Ecto neural progenitor cell (in vitro differentiated cells): ENCODE results near the gene CLCN1.

Source experiments
- DNase-seq: peaks from one replicate; pipeline ENCODE4 v3.0.0-alpha.2; 2018; ENCODE audit warnings: low spot score

CLCN1 gene

DNA sequence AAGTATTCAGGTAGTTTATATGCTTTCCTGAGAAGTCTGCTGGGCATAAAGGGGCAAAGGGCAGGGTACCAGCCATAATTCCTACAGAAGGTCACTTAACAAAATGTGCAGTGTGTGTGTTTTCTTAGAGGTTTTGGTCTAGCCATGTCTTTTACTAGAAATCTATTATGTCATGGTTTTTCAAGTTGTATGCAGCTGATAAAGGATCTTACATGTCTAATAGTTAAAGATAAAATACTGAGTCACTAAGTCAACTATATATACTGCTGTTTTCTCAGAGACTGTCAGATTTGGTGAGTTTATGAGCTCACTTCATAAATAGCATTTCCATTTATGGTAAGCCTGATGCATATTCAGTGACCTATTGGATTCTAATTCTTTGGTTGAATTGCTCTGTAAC, 20.0 kb upstream of the CLCN1 start:
- DNase-seq: no peak

- DNase-seq: no peak
Observed at GRCh38 chr7:143296686-143297085, 19.2 kb upstream of the CLCN1 start.

- no peak for DNase-seq
Observed at GRCh38 chr7:143299346-143299745, 16.6 kb upstream of the CLCN1 start.

DNA sequence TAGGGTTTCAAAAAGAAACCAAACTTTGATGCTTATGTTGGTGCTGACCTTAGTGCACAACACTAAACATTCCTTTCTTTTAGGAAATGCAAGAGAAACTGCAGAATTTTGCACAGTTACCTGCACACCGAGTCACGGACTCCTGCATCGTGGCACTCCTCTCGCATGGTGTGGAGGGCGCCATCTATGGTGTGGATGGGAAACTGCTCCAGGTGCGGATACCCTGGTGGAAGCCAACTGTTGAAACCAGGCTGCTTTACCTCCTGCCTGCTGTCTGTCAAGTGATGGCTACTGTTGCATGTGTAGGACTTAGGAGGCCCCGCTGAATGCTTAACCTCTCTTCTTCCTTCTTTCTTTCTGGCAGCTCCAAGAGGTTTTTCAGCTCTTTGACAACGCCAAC, 16.1 kb upstream of the CLCN1 start:
- no peak for DNase-seq

DNA sequence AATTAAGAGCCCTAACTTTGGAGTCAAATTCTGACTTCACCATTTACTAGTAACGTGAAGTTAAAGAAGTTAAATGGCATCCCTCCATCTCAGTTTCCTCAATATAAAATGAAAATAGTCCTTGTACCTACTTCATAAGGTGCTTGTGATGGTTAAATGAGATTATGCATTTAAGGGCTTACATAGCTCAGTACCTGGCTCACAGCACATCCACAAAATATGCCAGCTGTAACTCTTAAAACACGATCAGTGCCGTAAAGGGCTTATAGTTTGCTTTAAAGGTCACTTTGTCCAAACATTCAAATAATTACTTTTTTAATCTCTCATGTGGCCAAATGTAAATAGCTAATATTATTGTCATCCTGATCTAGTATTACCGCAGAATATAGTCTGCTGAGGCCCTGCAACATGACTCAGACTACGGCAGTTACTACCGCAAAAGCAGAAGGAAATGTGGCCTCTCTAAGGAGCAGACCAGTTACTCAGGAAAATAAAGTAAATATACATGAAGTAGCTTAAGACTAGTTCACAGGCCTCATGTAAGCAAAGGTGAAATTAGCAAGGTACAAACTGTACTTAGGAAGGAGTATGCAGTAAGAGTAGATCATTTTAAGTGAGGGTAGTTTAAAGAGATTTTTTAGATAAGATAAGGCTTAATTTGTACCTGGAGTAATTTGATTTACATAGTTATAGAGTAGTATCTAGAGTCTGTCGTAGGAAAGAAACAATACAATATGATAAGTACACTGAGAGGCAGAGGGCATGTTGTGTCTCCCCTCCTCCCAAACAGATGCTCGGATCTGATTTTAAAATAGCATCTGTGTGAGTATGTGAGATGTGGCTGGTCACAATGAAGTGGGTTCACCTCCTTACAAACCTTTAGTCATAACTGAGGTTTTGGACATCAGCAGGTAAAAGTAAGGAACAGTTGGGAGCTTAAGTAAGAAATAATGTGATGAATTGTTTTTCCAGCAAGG, 14.7 kb upstream of the CLCN1 start:
- DNase-seq: no peak

GRCh38 chr7:143303733-143304132, 12.2 kb upstream of the CLCN1 start:
- DNase-seq: no peak

DNA sequence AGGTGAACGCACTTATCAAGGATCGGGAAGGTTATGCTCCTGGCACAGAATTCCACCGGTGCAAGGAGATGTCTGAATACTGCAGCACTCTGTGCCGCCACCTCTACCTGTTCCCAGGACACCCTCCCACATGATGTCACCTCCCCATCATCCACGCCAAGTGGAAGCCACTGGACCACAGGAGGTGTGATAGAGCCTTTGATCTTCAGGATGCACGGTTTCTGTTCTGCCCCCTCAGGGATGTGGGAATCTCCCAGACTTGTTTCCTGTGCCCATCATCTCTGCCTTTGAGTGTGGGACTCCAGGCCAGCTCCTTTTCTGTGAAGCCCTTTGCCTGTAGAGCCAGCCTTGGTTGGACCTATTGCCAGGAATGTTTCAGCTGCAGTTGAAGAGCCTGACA, 11.0 kb upstream of the CLCN1 start:
- no peak for DNase-seq

DNA sequence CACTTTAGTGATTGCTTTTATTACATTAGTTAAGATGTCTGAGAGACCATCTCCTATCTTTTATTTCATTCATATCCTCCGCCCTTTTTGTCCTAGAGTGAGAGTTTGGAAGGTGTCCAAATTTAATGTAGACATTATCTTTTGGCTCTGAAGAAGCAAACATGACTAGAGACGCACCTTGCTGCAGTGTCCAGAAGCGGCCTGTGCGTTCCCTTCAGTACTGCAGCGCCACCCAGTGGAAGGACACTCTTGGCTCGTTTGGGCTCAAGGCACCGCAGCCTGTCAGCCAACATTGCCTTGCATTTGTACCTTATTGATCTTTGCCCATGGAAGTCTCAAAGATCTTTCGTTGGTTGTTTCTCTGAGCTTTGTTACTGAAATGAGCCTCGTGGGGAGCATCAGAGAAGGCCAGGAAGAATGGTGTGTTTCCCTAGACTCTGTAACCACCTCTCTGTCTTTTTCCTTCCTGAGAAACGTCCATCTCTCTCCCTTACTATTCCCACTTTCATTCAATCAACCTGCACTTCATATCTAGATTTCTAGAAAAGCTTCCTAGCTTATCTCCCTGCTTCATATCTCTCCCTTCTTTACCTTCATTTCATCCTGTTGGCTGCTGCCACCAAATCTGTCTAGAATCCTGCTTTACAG, 10.4 kb upstream of the CLCN1 start:
- peak; percentile 63 for DNase-seq

GRCh38 chr7:143308632-143309031, 7.3 kb upstream of the CLCN1 start:
- DNase-seq: no peak

DNA sequence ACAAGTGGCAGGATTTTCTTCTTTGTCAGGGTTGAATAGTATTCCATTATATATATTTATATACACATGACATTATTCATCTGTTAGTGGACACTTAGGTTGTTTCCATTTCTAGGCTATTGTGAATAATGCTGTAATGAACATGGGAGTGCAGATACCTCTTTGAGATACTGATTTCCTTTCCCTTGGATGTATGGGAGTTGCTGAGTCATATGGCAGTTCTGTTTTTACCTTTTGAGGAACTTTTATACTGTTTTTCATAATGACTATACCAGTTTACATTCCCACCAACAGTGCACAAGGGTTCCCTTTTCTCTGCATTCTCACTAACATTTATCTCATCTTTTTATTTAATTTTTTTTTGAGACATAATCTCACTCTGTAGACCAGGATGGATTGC, 1.8 kb upstream of the CLCN1 start:
- no peak for DNase-seq

- no peak for DNase-seq
Observed at GRCh38 chr7:143316492-143316891, 581 bp downstream of the CLCN1 start.

GRCh38 chr7:143318661-143319060, 2.8 kb downstream of the CLCN1 start:
- no peak for DNase-seq

GRCh38 chr7:143320620-143321019, 4.7 kb downstream of the CLCN1 start:
- DNase-seq: no peak

DNA sequence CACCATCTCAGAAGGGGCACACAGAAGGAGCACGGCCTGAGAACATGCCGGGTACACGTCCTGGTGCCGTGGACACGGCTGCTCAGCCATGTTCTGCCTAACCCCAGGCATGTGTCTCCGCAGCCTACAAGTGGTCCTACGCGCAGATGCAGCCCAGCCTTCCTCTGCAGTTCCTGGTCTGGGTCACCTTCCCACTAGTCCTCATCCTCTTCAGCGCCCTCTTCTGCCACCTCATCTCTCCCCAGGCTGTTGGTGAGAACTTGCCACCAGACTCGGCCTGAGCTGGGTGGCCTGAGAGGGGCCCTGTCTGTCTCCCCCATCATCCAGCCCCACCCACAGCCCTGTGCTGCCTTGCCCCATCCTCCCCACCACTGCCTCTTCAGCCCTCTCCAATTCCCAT, 5.3 kb downstream of the CLCN1 start:
- DNase-seq: no peak

DNA sequence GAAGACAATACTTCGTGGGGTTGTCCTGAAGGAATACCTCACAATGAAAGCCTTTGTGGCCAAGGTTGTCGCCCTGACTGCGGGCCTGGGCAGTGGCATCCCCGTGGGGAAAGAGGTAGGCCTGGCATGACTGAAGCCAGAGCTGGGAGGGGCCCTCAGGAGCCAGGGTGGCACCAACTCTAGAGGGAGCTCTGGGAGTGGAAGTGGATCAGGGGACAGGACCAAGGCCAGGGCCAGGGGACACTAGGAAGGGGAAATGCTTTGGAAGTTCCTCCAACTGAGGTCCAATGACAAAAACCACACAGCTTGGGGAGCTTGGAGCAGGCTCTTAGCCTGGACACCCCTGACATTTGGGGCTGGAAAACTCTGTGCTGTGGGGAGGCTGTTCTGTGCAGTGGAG, 5.8 kb downstream of the CLCN1 start:
- no peak for DNase-seq

DNA sequence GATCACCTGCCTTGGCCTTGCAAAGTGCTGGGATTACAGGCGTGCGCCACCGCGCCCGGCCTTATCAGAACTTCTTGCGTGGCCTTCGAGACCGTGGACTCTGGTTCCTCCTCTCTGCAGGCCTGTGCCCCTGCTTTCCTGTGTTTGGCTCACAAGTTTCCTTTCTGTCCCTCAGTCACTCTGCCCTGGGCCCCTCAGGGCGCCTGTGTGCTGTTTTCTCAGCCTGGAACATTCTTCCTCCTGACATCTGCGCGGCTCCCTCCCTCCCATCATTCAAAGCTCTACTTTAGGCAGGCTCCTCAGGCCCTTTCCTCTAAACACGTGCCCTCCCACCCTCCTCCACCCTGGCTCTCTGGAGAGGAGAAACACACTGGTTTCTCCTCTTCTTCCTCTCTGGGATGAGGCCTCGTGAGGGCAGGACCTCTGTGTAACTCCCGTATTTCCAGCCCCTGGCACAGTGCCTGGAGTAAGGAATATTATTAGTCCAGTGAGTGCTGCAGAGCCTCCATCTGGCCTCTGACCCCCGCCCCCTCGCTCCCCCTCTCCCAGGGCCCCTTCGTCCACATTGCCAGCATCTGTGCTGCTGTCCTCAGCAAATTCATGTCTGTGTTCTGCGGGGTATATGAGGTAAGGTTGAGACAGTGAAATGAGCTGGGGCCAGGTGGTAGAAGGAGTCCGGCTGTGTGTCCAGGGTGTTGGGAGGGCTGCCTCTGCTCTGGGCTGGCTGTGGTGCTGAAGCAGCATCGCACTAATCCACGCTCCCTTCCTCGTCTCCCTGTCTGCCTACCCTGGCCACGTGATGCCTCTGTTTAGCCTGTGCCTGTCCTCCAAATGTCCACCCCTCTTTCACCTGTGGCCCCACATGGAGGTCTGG, 7.1 kb downstream of the CLCN1 start:
- DNase-seq: no peak

DNA sequence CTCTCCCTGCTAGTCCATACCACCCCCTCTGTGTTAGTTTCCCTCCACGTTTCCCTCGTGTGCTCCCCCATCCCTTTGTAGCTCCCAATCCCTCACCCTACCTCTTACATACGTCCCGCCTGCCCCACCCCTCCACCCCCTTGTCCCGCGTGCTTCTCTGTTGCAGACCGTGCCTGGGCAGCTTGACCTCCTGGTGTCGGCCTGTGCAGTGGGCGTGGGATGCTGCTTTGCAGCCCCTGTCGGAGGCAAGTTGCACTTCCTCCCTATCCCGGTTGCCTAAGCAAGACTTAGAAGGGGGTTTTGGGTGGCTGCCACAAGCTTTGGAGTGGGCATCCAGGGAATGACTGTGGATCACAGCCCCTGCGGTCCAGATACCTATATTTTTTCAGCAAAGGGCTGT, 7.7 kb downstream of the CLCN1 start:
- DNase-seq: no peak

DNA sequence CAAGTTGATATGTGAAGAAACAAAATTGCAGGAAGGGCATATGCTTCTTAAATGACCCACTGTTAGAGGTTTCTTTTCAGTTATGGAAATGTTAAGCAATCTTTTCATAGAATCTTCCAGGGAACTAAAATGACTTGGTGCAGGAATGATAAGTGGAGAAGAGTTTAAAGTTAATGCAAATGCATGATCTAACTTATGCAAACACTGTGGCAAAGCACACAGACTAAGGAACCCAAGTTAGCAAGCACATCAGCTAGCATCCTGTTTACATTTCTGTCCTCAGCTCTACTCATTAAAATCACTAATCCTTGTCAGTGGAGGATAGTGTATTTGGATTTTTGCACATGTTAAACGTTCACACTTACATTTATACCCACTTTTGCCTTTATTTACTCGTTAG, 9.3 kb downstream of the CLCN1 start:
- DNase-seq: no peak

GRCh38 chr7:143327903-143328302, 12.0 kb downstream of the CLCN1 start:
- no peak for DNase-seq

- no peak for DNase-seq
Observed at GRCh38 chr7:143329471-143330170, 13.7 kb downstream of the CLCN1 start.

GRCh38 chr7:143331179-143331801, 15.4 kb downstream of the CLCN1 start:
- DNase-seq: no peak
